K562 (cell line): ENCODE measurements around the gene LGI4. TPM values are rescaled to one million over a fixed set of nuclear protein-coding genes. Genes with fewer than 3 reads are reported as not detected.
A peak's percentile ranks its signal among the peaks of the same experiment; 100 is the strongest.

Experiments
- BRD4 ChIP-seq: fragments of 200-600 bp; sonication (generic); IDR thresholded peaks from 2 replicates; pipeline ENCODE4 v1.6.1; 2017; ENCODE audit warnings: inconsistent platforms
- CBFA2T3 ChIP-seq: fragments of 450-650 bp; IDR thresholded peaks from 2 replicates; pipeline ENCODE4 v1.6.1; 2017
- CEBPB ChIP-seq: fragments of 450-650 bp; IDR thresholded peaks from 2 replicates; pipeline ENCODE4 v1.6.1; 2016; ENCODE audit warnings: missing genetic modification characterization, missing compliant biosample characterization
- GTF2A2 ChIP-seq: IDR thresholded peaks from 2 replicates; pipeline ENCODE4 v1.6.1; 2016; ENCODE audit warnings: mild to moderate bottlenecking, missing genetic modification characterization, missing compliant biosample characterization
- HMG20A ChIP-seq: fragments of 450-650 bp; formaldehyde crosslinking; conservative IDR thresholded peaks from 2 replicates; pipeline ENCODE4 v1.4.0; 2020; ENCODE audit warnings: mild to moderate bottlenecking, mixed read lengths
- KLF13 ChIP-seq: fragments of 450-650 bp; IDR thresholded peaks from 2 replicates; pipeline ENCODE4 v1.6.1; 2016; ENCODE audit warnings: missing genetic modification characterization, low read depth, mild to moderate bottlenecking, missing compliant biosample characterization, moderate library complexity, borderline replicate concordance
- KLF6 ChIP-seq: fragments of 250-450 bp; sonication (Bioruptor Pico); IDR thresholded peaks from 2 replicates; pipeline ENCODE4 v1.4.0; 2020; ENCODE audit warnings: mild to moderate bottlenecking, moderate library complexity, borderline replicate concordance
- NRF1 ChIP-seq, 2 experiments: fragments of 450-650 bp; IDR thresholded peaks in 1 of 2; conservative IDR thresholded peaks in 1 of 2; 2 replicates each; pipeline ENCODE4 v1.6.1; 2014; ENCODE audit warnings: mild to moderate bottlenecking in 2 of 2
- SIN3A ChIP-seq, 2 experiments: fragments of 150-350 bp in 1 of 2; IDR thresholded peaks; 2 replicates each; pipeline ENCODE4 v1.6.1; 2011 to 2016; ENCODE audit warnings: borderline replicate concordance in 2 of 2, low read depth in 2 of 2, low read length in 2 of 2, mild to moderate bottlenecking in 2 of 2, moderate library complexity in 2 of 2; ENCODE audit not compliant: control insufficient read depth in 1 of 2
- TRIM24 ChIP-seq, 2 experiments: fragments of 450-650 bp; IDR thresholded peaks; 2 replicates each; pipeline ENCODE4 v1.6.1; 2016
- ZBTB1 ChIP-seq: sonication (generic); formaldehyde crosslinking; IDR thresholded peaks from 2 replicates; pipeline ENCODE4 v1.8.1; 2023; ENCODE audit warnings: missing genetic modification reagents, low read depth, mild to moderate bottlenecking, borderline replicate concordance
- ZBTB34 ChIP-seq: fragments of 250-450 bp; sonication (Bioruptor Pico); IDR thresholded peaks from 2 replicates; pipeline ENCODE4 v1.8.0; 2021; ENCODE audit warnings: mild to moderate bottlenecking, moderate library complexity
- ZKSCAN3 ChIP-seq: fragments of 250-450 bp; sonication (Bioruptor Pico); IDR thresholded peaks from 2 replicates; pipeline ENCODE4 v1.4.0; 2020
- ZNF12 ChIP-seq: sonication (generic); formaldehyde crosslinking; IDR thresholded peaks from 2 replicates; pipeline ENCODE4 v1.4.0; 2020; ENCODE audit warnings: mild to moderate bottlenecking, missing genetic modification reagents
- polyA plus RNA-seq, 8 experiments: library from polyadenylated mRNA; depleted of rRNA in 4 of 8; stranded (reverse) in 5 of 8; unstranded in 3 of 8; fragments of >200 nt; fragmentation: Nextera tagmentation in 2 of 8; fragmentation: Illumina TruSeq in 1 of 8; extraction: Ambion mirVana in 2 of 8; extraction: Trizol in 1 of 8; gene quantifications; 2 replicates each; pipeline versions ENCODE4 v1.2.1 to v1.2.3, GENCODE V29; 2011 to 2014; ENCODE audit warnings: inconsistent platforms in 1 of 8, missing spikeins in 1 of 8
- total RNA-seq, 7 experiments: library from RNA; depleted of rRNA in 6 of 7; stranded (reverse); fragments of >200 nt in 6 of 7; fragmentation: Illumina TruSeq in 2 of 7; extraction: Trizol in 2 of 7; gene quantifications; 2 replicates each; pipeline versions ENCODE4 v1.2.1 to v1.2.3, GENCODE V29; 2011 to 2021; ENCODE audit warnings: low replicate concordance in 1 of 7
- TF ChIP-seq, protein P1 (sequence below), 2 experiments: fragments of 450-650 bp in 1 of 2; sonication (generic) in 1 of 2; formaldehyde crosslinking in 1 of 2; IDR thresholded peaks in 1 of 2; conservative IDR thresholded peaks in 1 of 2; 2 replicates each; pipeline versions ENCODE4 v1.6.1 to v1.8.1; 2016 to 2023; ENCODE audit warnings: mild to moderate bottlenecking in 2 of 2, moderate library complexity in 2 of 2, inconsistent platforms in 1 of 2, missing genetic modification reagents in 1 of 2

The LGI4 gene
- total and polyA plus RNA-seq, 9 of the 15 experiments (the other 6 are each of a cell fraction or from before 2014, with no cell fraction given) = 0.14 to 0.30 (median 0.24) TPM; not detected in 4

DNA sequence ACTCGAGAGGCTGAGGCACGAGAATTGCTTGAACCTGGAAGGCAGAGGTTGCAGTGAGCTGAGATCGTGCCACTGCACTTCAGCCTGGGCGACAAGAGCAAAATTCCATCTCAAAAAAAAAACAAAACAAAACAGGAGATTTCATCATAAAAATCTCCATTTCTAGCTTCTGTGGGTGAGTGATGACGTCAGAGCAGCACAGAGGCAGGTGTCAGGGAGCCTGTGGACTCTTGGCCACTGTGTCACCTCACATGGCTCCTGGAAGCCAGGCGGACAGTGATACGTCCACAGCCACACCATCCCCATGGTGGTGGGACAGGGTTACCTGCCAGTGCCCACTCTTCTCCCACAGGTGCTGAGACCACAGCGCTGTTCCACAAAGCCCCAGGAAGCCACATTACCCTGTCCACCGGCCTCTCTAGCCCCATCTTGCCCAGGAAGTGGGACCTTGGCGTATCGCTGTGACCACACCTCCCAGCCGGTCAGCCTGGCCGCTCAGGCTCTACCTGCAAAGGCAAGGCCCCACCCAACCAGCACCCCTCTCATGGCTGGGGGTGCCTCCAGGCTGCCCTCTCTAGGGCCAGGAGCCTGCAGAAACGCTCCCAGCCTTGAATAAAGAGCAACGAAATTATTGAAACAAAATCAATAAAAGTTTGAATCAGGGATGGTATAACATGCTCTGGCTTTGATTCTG lies 21.7 kb downstream of the LGI4 start (continued):
- TF ChIP-seq CBFA2T3 (no peak), HMG20A (CRISPR knock-in tag) (no peak), SIN3A (IDR thresholded peaks at IDR 0.05; ENCODE audit: borderline replicate concordance in 2 of 2, control insufficient read depth in 1 of 2, low read depth in 2 of 2, low read length in 2 of 2) (no peak), CEBPB (no peak), GTF2A2 (tag) (no peak), ZKSCAN3 (no peak), TRIM24 (IDR thresholded peaks at IDR 0.05) (no peak), ZNF12 (CRISPR knock-in tag) (no peak), KLF6 (no peak), BRD4 (no peak), KLF13 (tag) (no peak), ZBTB34 (CRISPR knock-in tag) (no peak), NRF1 (conservative IDR thresholded peaks at IDR 0.05 in 1 of 2, IDR thresholded peaks at IDR 0.05 in 1 of 2) (no peak), ZBTB1 (CRISPR knock-in tag) (no peak)
- TF ChIP-seq, protein P1, sequence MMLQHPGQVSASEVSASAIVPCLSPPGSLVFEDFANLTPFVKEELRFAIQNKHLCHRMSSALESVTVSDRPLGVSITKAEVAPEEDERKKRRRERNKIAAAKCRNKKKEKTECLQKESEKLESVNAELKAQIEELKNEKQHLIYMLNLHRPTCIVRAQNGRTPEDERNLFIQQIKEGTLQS (IDR thresholded peaks at IDR 0.05) = peak; percentile 74
- TF ChIP-seq, protein P1 (CRISPR knock-in tag; conservative IDR thresholded peaks at IDR 0.05) = no peak
